MV-4-11 (cell line): ENCODE measurements around the gene SNX9.
"Not testable (repeated sequence)": the region's sequence is repeated elsewhere in the genome, so short reads cannot be mapped to it uniquely, and the experiment has no call there.

Source experiments
- DNase-seq: peaks from one replicate; lab custom pipeline; 2025; lab: John Stamatoyannopoulos, UW

SNX9 gene

DNA sequence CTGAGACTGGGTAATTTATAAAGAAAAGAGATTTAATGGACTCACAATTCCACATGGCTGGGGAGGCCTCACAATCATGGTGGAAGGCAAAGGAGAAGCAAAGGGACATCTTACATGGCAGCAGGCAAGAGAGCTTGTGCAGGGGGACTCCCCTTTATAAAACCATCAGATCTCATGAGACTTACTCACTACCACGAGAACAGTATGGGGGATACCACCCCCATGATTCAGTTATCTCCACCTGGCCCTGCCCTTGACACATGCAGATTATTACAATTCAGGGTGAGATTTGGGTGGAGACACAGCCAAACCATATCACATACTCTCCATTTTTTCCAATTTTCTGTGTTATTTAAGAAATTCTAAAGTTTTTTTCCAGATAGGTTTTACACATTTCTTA is 35.6 kb downstream of the SNX9 start:
- DNase-seq = not testable (repeated sequence)

DNA sequence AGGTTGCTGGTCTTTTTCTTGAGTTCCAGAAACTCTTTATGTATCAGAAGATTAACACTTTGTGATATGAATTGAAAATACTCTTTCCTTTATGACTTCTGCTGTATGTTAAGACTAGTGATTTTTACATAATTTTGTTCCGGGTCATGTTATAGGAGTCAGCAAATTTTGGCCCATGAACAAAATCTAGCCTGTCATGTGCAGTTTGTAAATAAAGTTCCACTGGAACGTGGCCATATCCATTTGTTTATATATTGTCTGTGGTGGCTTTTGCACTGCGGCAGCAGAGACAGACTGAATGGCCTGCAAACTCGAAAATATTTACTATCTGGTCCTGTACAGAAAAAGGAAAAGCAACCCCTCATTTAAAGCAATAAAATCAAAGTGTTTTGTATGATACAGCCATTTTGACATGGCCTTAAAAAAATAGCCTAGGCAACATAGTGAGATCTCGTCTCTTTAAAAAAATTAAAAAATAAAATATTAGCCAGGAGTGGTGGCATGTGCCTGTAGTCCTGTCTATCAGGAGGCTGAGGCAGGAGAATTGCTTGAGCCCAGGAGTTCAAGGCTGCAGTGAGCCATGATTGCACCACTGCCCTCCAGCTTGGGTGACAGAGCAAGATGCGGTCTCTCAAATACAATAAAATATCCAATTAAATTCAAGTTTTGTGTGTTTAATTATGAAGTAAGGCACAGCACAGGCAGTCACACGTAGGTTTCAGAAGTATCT is 36.9 kb downstream of the SNX9 start:
- no peak for DNase-seq

DNA sequence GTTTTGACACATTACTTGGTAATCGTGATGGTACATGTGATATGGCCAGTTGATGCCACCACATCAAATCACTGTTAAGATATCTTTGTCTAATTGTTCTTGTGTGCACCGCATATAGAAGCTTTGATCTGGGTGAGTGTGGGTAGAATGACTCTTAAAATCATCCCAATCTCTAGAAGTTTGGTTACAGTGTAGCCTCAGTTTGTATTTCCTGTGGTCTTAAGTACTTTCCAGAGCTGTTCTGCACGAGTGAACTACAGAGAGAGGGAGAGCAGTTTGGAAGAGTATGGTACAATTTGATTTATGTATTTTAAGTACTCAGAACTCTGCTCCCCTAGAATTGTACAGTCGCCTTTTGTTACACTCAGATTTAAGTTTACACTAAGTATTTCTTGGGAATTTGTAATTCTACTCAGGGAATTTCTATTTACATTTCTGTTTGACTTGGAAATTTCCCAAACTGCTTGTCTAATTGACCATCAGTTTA is 37.5 kb downstream of the SNX9 start:
- no peak for DNase-seq

DNA sequence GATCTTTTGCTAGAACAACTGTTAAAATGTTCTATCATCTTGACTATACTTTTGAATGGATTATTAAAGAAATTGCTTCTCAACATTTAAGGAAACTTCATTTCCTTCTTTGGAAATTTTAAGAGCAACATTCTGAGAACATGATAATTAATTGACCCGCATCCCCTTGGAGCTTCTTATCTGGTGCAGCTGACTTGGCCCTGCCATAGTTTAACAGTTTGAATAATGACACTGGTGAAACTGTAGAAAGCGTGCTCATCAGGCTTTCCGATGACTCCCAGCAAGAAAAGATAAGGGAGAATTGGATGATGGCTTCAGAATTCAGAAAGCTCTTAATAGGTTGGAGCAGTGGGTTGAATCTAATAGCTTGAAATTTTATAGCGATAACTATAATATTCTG is 38.1 kb downstream of the SNX9 start:
- DNase-seq = no peak

DNA sequence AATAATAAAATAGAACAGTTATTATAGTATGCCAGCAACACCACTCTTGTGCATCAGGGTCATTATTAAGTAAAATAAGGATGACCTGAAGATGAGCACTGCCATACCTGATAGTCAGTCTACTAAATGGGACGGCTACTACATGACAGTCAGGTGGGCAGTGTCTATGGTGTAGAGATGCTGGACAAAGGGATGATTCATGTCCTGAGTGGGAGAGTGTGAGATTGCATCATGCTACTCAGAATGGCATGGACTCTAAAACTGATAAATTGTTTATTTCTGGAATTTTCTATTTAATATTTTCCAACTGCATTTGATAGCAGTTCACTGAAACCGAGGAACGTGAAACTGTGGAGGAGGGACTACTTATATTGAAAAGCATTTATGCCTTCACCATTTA is 38.8 kb downstream of the SNX9 start:
- no peak for DNase-seq

DNA sequence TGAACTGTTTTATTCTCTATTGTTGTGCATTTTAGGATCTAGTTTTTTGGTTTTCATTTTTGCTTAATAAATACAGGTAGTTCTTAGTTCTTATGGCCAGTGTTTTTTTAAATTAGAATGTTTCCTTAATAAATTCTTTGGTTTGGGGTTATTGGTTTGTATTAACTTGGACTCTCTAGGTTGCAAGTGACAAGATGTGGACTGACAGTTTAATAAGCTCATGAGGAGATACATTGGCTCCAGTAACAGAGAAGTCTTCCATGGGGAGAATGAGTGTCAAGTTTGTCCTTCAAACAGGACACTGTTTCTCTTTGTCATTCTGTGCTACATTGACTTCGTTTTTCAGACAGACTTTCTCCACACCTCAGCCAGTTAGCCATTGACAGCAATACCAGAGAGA is 39.7 kb downstream of the SNX9 start:
- DNase-seq = no peak

DNA sequence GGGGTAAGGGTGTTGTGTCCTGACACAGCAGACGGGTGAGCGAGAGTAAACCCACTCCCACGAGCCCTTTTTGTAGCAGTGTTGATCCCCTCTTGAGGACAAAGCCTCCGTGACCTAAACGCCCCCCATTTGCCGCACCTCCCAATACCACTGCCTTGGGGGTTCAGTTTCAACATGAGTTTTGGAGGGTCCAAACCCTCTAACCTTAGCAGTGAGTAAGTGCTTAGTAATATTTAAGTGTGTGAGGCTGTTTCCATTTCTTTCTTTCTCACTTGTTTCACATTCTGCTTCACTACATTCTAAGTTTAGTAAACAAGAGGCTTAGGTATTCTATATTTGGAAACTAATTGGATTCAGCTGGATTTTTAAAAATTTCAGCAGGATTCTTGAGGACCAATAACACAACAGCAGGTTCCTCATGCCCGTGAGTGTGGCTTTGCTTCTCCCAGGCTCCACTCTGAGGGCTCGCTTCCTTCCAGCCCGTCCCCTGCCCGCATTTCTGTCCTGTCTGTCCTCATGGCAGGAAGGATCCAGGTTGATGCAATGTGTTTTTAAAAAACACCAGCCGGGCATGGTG is 41.2 kb downstream of the SNX9 start:
- no peak for DNase-seq

DNA sequence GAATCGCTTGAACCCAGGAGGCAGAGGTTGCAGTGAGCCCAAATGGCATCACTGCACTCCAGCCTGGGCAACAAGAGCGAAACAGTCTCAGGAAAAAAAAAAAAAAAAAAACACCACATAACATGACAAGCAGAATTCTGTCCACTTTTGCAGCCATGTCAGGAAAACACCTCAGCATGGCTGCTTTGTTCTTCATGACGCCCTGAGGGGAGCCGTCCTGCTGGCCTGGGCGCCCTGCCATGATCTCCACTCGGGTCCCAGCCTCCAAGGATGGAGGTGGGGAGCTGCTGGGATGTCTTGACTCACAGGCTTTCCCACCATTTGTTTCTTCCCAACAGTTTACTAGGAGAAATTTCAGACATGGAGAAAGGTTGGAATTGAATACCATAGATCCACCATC is 42.2 kb downstream of the SNX9 start:
- DNase-seq = no peak

DNA sequence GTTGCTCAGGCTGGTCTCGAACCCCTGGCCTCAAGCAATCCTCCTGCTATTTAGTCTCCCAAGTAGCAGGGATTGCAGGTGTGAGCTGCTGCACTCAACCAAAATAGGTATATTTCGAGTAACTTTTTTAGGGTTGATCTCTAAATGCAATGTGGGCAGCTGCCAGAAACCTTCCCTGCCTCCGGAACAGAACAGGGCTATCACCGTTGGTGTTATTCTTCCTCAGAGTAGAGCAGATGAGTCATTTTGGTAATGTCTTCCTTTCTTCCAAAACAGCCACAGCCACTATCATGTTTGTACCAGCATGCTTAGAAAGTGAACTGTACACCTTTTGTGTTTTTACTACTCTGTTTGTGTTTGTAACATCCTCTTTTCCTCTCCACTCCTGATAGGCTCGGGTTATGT is 44.1 kb downstream of the SNX9 start:
- DNase-seq = no peak

DNA sequence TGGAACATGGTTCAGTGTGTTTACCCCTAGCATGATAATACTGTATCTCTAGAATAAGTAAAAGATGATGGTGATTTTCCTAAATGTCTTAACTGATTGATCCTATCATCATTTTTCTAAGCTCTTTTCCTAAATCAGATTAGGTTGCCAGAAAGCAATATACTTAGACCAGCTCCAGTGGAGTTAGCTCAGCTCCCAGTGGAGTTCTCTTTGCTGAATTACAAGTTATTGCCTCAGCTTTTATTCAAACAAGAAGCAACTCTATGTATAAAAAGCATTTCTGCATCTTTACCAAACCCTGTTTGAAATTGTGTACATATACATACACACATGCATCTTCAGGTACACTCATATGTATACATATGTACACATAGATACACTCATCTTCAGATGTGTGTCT is 44.9 kb downstream of the SNX9 start:
- DNase-seq = no peak

DNA sequence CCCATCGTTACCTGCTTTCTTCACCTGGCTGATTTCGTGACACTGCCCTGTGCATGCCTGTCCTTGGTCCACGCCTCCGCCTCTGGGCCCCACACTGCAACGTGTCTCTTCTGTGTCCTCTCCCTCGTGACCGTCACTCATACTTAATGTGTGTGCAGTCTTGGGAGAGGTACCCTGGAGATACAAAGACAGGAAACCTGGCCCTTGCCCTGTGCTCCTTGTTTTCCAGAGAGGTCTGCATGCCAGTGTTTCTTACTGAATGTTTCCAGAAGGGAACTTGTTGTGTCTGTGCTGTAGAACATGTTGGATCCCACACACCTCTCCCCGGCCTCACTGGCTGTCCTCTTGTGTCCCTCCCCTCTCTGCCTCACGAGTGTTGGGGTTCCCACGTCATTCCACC is 45.8 kb downstream of the SNX9 start:
- DNase-seq = no peak

DNA sequence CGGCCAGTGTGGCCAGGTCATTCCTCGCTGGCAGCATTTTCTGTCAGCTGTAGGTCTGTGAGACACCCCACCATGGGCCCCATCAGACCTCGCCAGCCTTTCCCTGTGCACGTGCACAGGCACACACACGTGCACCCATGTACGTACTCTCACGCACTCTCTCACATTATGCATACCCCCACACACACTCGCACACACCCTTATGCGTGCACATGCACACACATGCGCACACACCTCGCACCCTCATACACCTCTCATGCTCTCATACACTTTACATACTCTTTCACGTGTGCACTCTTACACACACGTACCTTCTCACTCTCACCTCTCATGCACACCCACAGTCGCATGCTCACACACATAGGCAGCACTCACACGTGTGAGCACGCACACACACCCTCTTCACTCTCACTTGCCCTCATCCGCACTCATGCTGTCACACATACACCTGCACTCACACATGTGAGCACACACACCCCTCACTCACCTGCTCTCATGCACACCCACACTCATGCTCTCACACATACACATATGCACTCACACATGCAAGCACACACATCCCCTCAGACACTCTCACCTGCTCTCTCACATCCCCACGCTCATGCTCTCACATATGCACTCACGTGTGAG is 46.7 kb downstream of the SNX9 start:
- DNase-seq = no peak

DNA sequence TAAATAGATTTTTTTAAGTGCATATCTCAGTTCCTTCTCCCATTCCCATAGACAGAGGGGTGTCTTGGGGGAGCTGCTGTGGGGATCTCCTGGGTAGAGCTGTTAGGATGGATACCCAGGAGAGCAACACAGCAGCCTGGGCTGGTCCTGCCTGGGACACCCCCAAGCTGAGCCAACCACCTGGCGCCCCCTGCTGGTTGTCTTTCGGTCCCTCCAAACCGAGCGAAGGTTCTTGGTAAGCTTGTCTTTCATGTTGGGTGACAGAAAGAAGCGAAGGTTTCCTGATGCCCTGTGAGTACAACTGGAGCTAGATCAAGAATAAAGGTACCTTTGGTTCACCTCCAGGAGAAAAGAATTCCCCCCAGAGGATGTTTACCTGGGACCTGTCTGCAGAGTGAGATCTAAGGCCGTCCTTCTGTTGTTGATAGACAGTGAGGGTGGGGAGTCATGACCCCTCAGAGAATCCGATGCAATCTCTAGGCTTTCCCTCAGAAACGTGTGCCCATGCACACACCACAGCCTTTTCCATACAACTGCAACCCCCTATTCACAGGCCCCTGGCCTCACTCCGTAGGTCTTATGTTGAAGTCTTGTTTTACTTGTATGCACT is 50.8 kb downstream of the SNX9 start:
- DNase-seq = peak; percentile 58

DNA sequence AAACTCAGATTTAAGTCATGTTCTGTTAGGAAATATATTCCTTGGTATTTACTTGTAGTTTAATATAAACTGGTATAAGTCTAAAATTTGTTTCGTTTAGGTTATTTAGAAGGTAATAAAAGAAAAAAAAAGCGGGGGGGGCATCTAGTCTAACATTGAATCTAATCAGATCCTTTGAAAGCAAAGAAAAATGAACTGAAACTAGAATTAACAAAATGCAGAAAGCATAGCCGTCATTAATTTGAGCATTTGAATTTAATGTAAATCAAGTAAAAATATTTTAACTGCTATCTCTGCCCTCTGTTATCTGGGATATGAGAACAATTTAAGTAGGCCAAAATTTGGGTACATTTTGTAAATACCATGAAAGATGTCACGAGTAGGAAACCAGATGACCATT is 54.1 kb downstream of the SNX9 start:
- no peak for DNase-seq

DNA sequence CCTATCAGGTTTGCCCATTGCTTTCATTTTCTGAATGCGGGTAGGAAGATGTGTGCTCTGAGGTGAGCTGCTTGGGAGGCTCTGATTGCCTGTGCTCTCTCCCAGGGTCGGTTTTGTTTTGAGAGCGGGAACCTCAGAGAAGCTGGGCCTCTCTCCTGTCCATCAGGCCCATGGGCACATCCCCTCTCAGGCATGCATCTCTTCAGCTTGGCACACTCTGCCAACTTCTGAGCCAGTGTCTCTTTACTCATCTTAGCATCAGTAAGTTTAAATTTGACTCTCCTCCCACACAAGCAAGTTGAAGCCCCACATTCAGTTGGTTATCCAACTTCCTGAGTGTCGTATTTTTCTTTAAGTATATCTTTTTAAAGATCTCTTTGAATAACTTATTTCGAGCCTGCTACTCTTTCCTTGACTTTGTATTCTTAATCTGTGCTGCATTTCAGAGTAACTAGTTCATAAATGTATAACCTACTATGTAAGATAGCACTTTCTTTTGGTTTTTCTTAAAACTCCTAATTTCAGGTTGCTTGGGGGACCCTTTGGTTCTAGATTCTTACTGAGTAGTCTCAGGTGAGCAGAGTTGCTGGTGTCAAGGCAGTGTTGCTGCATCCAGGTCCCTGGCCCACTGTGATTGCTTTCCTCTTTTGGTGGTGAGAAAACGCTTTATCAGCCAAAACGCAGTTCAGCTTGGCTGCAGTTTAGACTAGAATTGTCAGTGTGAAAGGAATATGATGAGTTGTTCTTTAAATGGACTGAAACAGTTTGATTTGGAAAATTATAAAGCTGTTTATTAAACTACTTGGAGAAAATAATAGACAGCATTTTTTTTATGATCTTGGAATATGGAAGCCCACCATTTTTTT is 54.8 kb downstream of the SNX9 start:
- DNase-seq = no peak

DNA sequence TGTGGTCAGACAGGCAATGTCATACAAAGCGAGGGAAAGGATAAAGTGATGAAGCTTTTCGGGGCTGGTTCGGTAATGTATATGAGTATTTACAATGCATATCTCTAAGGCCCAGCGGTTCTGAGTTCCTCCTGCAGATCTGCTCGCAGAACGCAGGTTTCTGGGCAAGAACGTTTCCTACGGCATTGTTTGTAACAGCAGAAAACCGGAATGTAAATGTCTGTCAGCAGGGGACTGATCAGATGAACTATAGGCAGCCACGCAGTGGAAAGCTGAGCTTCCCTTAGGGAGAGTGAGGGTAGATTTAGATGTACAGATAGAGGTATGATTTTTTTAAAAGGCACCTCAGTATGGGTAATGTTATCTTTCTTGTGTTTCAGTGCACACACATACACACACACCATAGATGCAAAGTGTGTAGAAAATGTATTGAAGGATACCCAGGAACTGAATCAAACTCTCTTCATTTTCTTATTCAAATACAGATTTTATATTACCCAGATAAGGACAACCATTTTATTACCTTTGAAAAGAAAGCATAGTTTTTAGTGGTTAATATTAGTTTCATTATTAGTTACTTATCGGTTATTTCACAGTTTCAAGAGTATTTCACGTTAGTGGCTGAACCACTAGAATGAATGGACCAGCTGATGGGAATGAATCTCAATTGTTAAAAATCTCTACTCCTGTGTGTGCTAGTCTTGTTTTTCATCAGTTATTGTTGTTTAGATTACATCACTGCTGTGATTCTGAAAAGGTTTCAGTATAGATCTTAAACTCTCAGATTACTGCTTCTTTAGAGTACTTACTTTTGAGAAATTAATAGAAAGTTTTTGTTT is 56.2 kb downstream of the SNX9 start:
- DNase-seq = no peak

DNA sequence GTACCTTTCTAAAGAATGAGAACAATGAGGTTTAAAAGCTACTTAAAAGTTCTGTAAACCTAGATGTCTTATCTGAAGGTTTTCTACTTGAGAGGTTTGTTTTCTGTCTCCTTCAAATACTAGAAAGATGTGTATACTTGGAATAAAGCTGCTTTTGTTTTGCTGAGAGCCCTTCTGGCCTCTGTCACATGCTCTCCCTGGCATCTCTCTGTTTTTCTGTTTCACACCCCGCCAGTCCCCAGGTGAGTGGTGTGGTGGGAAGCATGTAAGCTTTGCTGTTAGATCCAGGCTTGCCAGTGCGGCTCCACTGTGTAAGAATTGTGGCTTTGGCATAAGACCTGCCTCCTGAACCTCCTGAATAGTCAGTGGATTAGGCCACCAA is 56.8 kb downstream of the SNX9 start:
- DNase-seq = no peak

DNA sequence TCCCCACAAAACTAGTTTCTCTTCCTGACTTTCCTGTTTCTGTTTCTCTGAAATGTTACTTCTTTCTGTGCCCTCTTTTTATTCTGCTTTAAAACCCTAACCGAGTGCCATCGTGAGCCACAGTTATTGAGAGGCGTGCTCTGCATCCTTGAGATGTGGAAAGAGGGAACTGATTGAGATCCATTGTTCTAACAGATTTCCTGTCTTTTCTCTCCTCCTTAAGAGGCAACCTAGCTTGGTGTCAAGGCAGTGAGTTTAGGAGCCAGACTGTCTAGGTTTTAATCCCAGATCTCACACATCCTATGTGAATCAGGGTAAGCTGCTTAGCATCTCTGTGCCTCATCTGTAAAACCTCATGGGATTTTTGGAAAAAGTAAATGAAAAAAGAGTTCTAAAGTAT is 57.5 kb downstream of the SNX9 start:
- DNase-seq = no peak

DNA sequence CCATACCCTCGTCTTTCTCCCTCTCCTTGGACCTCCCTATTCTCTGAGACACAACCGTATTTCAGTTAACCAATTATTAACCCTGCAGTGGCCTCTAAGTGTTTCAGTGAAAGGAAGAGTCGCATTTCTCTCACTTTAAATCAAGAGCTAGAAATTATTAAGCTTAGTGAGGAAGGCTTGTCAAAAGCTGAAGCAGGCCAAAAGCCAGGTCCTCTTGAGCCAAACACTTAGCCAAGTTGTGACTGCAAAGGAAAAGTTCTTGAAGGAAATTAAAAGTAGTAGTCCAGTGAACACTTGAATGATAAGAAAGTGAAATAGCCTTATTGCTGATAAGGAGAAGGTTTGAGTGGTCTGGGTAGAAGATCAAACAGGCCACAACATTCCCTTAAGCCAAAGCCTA is 58.3 kb downstream of the SNX9 start:
- DNase-seq = no peak

DNA sequence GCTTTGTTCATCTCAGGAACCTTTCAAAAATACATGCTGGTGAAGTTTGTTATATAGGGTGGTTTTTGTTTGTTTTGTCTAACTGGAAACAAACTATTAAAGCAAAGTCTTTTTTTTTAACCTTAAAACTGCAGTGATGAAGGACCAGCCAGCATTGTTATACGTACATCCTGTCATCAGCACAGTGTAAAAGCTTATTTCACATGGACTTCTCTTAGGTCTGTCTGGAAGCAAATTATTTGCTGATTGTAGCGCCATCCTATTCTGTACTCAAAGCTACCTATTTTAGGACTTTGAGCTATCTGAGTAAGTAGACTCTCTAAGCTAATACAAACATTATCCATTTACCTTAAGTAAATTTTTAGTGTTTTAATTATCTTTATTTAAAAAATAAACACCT is 61.7 kb downstream of the SNX9 start:
- no peak for DNase-seq

DNA sequence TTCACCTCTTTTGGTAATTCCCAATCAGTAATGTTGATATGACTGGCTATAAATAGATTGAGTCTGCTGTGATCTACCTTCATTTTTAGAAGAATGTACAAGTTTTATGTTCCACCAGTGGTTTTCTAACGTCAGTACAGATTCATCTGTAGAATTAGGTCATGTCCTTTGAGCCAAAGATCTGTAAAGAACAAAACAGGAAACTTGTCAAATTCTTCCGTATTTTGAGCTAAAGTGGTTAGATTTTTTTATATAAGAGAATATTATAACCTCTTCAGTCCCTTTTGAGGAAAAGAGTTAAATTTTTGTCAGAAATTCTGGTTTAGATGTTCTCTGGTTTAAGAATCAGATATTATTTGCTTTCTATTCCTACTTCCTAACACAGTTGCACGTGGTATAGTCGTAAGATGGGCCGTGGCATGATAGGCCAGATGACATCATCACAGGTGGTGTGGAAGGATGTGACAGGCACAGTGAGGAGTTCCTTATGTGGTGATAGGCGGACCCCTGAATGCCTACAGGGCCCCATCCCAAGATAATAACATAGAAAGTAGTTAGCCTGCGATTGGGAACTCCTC is 62.3 kb downstream of the SNX9 start:
- no peak for DNase-seq
